Activated T-helper 1 cell treated with anti-CD3 and anti-CD28 coated beads, Interleukin-12 subunit alpha, Interleukin-12 subunit beta, Interleukin-2, Interleukin-4 antibody, amounts not matched to agents 30 ng/mL and 10 ng/mL and 1 ng/mL, durations not matched to agents 14 hours and 24 hours and 36 hours (primary cell): ENCODE measurements around the gene PTPRE. TPM values are rescaled to one million over a fixed set of nuclear protein-coding genes. Genes with fewer than 3 reads are reported as not detected.

Experiments used
- DNase-seq: peaks from one replicate; pipeline ENCODE4 v3.0.0; 2021; ENCODE audit warnings: low spot score
- H3K27ac Mint-ChIP-seq: one replicate; pipeline ENCODE4 v1.8.0; 2021; ENCODE audit warnings: mild to moderate bottlenecking, mixed read lengths
- H3K27me3 Mint-ChIP-seq: one replicate; pipeline ENCODE4 v1.8.0; 2022; ENCODE audit warnings: mild to moderate bottlenecking, moderate library complexity, mixed read lengths; ENCODE audit not compliant: insufficient read depth
- H3K36me3 Mint-ChIP-seq: one replicate; pipeline ENCODE4 v1.8.0; 2021; ENCODE audit warnings: low read depth, mixed read lengths
- H3K4me1 Mint-ChIP-seq: one replicate; pipeline ENCODE4 v1.8.0; 2021; ENCODE audit warnings: low read depth, mixed read lengths
- H3K4me3 Mint-ChIP-seq: one replicate; pipeline ENCODE4 v1.8.0; 2021; ENCODE audit warnings: mild to moderate bottlenecking, moderate library complexity, mixed read lengths
- H3K9me3 Mint-ChIP-seq: one replicate; pipeline ENCODE4 v1.8.0; 2021; ENCODE audit warnings: mixed read lengths
- intact Hi-C: fragments of 100-400 bp; cut with micrococcal nuclease; formaldehyde crosslinking; loops from one replicate; pipeline ENCODE4 v1.15.1; 2024
- total RNA-seq: library from RNA; stranded (reverse); gene quantifications from 2 replicates; pipeline ENCODE4 v1.2.3, GENCODE V29; 2022

Gene PTPRE
- total RNA-seq, 1 donor from 2014 or later: 41.8 TPM

- Mint-ChIP-seq H3K27ac (no peak overlapping the region), H3K27me3 (peaks cover 8% of the 10 kb centered on the region), H3K9me3 (no peaks in the 10 kb centered on the region), H3K4me1 (peaks cover 29% of the 10 kb centered on the region), H3K36me3 (no peaks in the 10 kb centered on the region), H3K4me3 (no peak overlapping the region)
- DNase-seq: no peak
- intact Hi-C loops: no loop called here
Measured at GRCh38 chr10:127874671-127875448, 32.0 kb upstream of the PTPRE start.

GRCh38 chr10:127875449-127875765 lies 31.5 kb upstream of the PTPRE start:
- intact Hi-C loops: no loop called here
- H3K4me3 Mint-ChIP-seq: no peak overlapping the region
- H3K4me1 Mint-ChIP-seq: peaks cover 34% of the 10 kb centered on the region
- H3K36me3 Mint-ChIP-seq: no peaks in the 10 kb centered on the region
- no peaks in the 10 kb centered on the region for H3K9me3 Mint-ChIP-seq
- no peak overlapping the region for H3K27ac Mint-ChIP-seq
- peaks cover 7% of the 10 kb centered on the region for H3K27me3 Mint-ChIP-seq
- DNase-seq: no peak

GRCh38 chr10:127875916-127876315 lies 31.0 kb upstream of the PTPRE start:
- no peak overlapping the region for H3K27ac Mint-ChIP-seq

GRCh38 chr10:127877116-127877515 lies 29.8 kb upstream of the PTPRE start:
- no peaks in the 10 kb centered on the region for H3K36me3 Mint-ChIP-seq
- H3K27ac Mint-ChIP-seq: no peak overlapping the region

More at GRCh38 chr10:127875916-127876315, 31.0 kb upstream of the PTPRE start:
- H3K9me3 Mint-ChIP-seq: no peaks in the 10 kb centered on the region
- no peak overlapping the region for H3K4me3 Mint-ChIP-seq
- H3K4me1 Mint-ChIP-seq: peaks cover 39% of the 10 kb centered on the region
- peaks cover 5% of the 10 kb centered on the region for H3K27me3 Mint-ChIP-seq
- H3K36me3 Mint-ChIP-seq: no peaks in the 10 kb centered on the region
- intact Hi-C loops: no loop called here
- DNase-seq: no peak

GRCh38 chr10:127877699-127878098 lies 29.2 kb upstream of the PTPRE start:
- H3K4me3 Mint-ChIP-seq: no peak overlapping the region
- H3K36me3 Mint-ChIP-seq: no peaks in the 10 kb centered on the region
- H3K9me3 Mint-ChIP-seq: no peaks in the 10 kb centered on the region
- H3K27ac Mint-ChIP-seq: no peak overlapping the region
- H3K27me3 Mint-ChIP-seq: peaks cover 3% of the 10 kb centered on the region
- intact Hi-C loops: no loop called here
- DNase-seq: no peak
- peaks cover 52% of the 10 kb centered on the region for H3K4me1 Mint-ChIP-seq

More at GRCh38 chr10:127877116-127877515, 29.8 kb upstream of the PTPRE start:
- DNase-seq: no peak
- Mint-ChIP-seq H3K27me3 (peaks cover 3% of the 10 kb centered on the region), H3K4me3 (no peak overlapping the region), H3K9me3 (no peaks in the 10 kb centered on the region), H3K4me1 (peaks cover 46% of the 10 kb centered on the region)
- intact Hi-C loops: no loop called here

- peaks cover 57% of the 10 kb centered on the region for H3K4me1 Mint-ChIP-seq
- intact Hi-C loops: no loop called here
- H3K9me3 Mint-ChIP-seq: no peaks in the 10 kb centered on the region
- DNase-seq: no peak
- no peak overlapping the region for H3K27ac Mint-ChIP-seq
- no peak overlapping the region for H3K4me3 Mint-ChIP-seq
- no peaks in the 10 kb centered on the region for H3K36me3 Mint-ChIP-seq
- peaks cover 3% of the 10 kb centered on the region for H3K27me3 Mint-ChIP-seq
Measured at GRCh38 chr10:127878475-127879055, 28.3 kb upstream of the PTPRE start.

GRCh38 chr10:127880557-127880956 lies 26.3 kb upstream of the PTPRE start:
- DNase-seq: no peak
- peaks cover 57% of the 10 kb centered on the region for H3K4me1 Mint-ChIP-seq
- no peak overlapping the region for H3K4me3 Mint-ChIP-seq
- H3K27ac Mint-ChIP-seq: peak overlapping the region; percentile 29
- H3K27me3 Mint-ChIP-seq: peaks cover 3% of the 10 kb centered on the region
- intact Hi-C loops: no loop called here
- no peaks in the 10 kb centered on the region for H3K9me3 Mint-ChIP-seq
- H3K36me3 Mint-ChIP-seq: no peaks in the 10 kb centered on the region

GRCh38 chr10:127881262-127881661 lies 25.6 kb upstream of the PTPRE start:
- peaks cover 3% of the 10 kb centered on the region for H3K27me3 Mint-ChIP-seq
- peaks cover 57% of the 10 kb centered on the region for H3K4me1 Mint-ChIP-seq
- no peaks in the 10 kb centered on the region for H3K9me3 Mint-ChIP-seq
- intact Hi-C loops: no loop called here
- no peak overlapping the region for H3K27ac Mint-ChIP-seq
- H3K4me3 Mint-ChIP-seq: no peak overlapping the region
- H3K36me3 Mint-ChIP-seq: no peaks in the 10 kb centered on the region
- DNase-seq: no peak

GRCh38 chr10:127882391-127882790 lies 24.5 kb upstream of the PTPRE start:
- H3K4me1 Mint-ChIP-seq: peaks cover 49% of the 10 kb centered on the region
- no peak overlapping the region for H3K27ac Mint-ChIP-seq
- H3K36me3 Mint-ChIP-seq: no peaks in the 10 kb centered on the region
- H3K4me3 Mint-ChIP-seq: no peak overlapping the region
- H3K27me3 Mint-ChIP-seq: no peaks in the 10 kb centered on the region
- intact Hi-C loops: no loop called here
- H3K9me3 Mint-ChIP-seq: no peaks in the 10 kb centered on the region
- DNase-seq: no peak

- no peak for DNase-seq
- Mint-ChIP-seq H3K4me3 (no peak overlapping the region), H3K4me1 (peaks cover 44% of the 10 kb centered on the region), H3K27me3 (no peaks in the 10 kb centered on the region), H3K27ac (peak overlapping the region; percentile 53), H3K36me3 (no peaks in the 10 kb centered on the region), H3K9me3 (no peaks in the 10 kb centered on the region)
- intact Hi-C loops: no loop called here
Measured at GRCh38 chr10:127882801-127883459, 24.0 kb upstream of the PTPRE start.

GRCh38 chr10:127883516-127883915 lies 23.4 kb upstream of the PTPRE start:
- H3K27me3 Mint-ChIP-seq: no peaks in the 10 kb centered on the region
- H3K4me3 Mint-ChIP-seq: no peak overlapping the region
- DNase-seq: no peak
- peaks cover 38% of the 10 kb centered on the region for H3K4me1 Mint-ChIP-seq
- H3K36me3 Mint-ChIP-seq: no peaks in the 10 kb centered on the region
- intact Hi-C loops: no loop called here
- no peak overlapping the region for H3K27ac Mint-ChIP-seq
- H3K9me3 Mint-ChIP-seq: no peaks in the 10 kb centered on the region

- no peak overlapping the region for H3K4me3 Mint-ChIP-seq
- H3K36me3 Mint-ChIP-seq: no peaks in the 10 kb centered on the region
Measured at GRCh38 chr10:127884501-127884900, 22.4 kb upstream of the PTPRE start.

GRCh38 chr10:127886371-127887051 lies 20.4 kb upstream of the PTPRE start:
- Mint-ChIP-seq H3K36me3 (no peaks in the 10 kb centered on the region), H3K4me1 (peaks cover 17% of the 10 kb centered on the region), H3K4me3 (no peak overlapping the region), H3K27me3 (peaks cover 5% of the 10 kb centered on the region), H3K27ac (no peak overlapping the region), H3K9me3 (no peaks in the 10 kb centered on the region)
- intact Hi-C loops: no loop called here
- no peak for DNase-seq

More at GRCh38 chr10:127884501-127884900, 22.4 kb upstream of the PTPRE start:
- intact Hi-C loops: no loop called here
- Mint-ChIP-seq H3K9me3 (no peaks in the 10 kb centered on the region), H3K4me1 (peaks cover 29% of the 10 kb centered on the region), H3K27ac (no peak overlapping the region), H3K27me3 (no peaks in the 10 kb centered on the region)
- DNase-seq: no peak
